Endothelial cell of umbilical vein (primary cell): ENCODE measurements around the gene TPMT. TPM values are rescaled to one million over a fixed set of nuclear protein-coding genes. Genes with fewer than 3 reads are reported as not detected.

Experiments used
- BruUV-seq: library from RNA; stranded (reverse); fragments of 400-500 nt; replicated peaks from 2 replicates; lab custom pipeline; 2021; lab: Mats Ljungman, UMichigan
- CTCF ChIA-PET: fragments of 300-600, 350-600 bp; sonication (Branson Sonifier 250); formaldehyde crosslinking; loops from one replicate; lab custom pipeline; 2021; ENCODE audit warnings: antibody characterized with exemption, inconsistent platforms; lab: Charles Lee
- POLR2A ChIA-PET: fragments of 300-600, 350-600 bp; sonication (Branson Sonifier 250); formaldehyde crosslinking; loops from one replicate; lab custom pipeline; 2021; ENCODE audit warnings: antibody characterized with exemption, inconsistent platforms; lab: Charles Lee
- DNase-seq: peaks from one replicate; pipeline ENCODE4 v3.0.0-alpha.2; 2011; ENCODE audit warnings: low read depth, low spot score
- FAIRE-seq: peaks from 2 replicates; lab custom pipeline; 2011; peaks lifted over from hg19 to GRCh38; lab: Jason Lieb, UNC
- H2AFZ ChIP-seq: 2 replicates; pipeline ENCODE4 v1.6.0; 2012; ENCODE audit warnings: low read depth, low read length, control low read depth, inconsistent platforms
- H3K27ac ChIP-seq: 2 replicates; pipeline ENCODE4 v1.5.1; 2011; ENCODE audit warnings: low read depth, mild to moderate bottlenecking, control low read depth, low read length, moderate library complexity; ENCODE audit not compliant: insufficient read depth
- H3K27me3 ChIP-seq, 2 experiments: 2 replicates each; pipeline versions ENCODE4 v1.6.0 to v1.6.1; 2011; ENCODE audit warnings: low read length in 2 of 2, mixed read lengths in 1 of 2; ENCODE audit not compliant: control insufficient read depth in 2 of 2, insufficient read depth in 2 of 2
- H3K36me3 ChIP-seq, 2 experiments: 2 replicates in 1 of 2; 3 replicates in 1 of 2; pipeline ENCODE4 v1.5.1; 2011; ENCODE audit warnings: low read length in 2 of 2, mild to moderate bottlenecking in 1 of 2, moderate library complexity in 1 of 2; ENCODE audit not compliant: control insufficient read depth in 2 of 2, insufficient read depth in 2 of 2; ENCODE audit errors: extremely low read depth in 1 of 2
- H3K4me1 ChIP-seq: 3 replicates; pipeline ENCODE4 v1.5.1; 2011; ENCODE audit warnings: mild to moderate bottlenecking, low read length; ENCODE audit not compliant: control insufficient read depth, insufficient read depth; ENCODE audit errors: extremely low read depth
- H3K4me2 ChIP-seq: 2 replicates; pipeline ENCODE4 v1.6.1; 2011; ENCODE audit warnings: low read length, control low read depth, mixed read lengths; ENCODE audit not compliant: insufficient read depth
- H3K4me3 ChIP-seq, 3 experiments: fragments of 200-600 bp in 1 of 3; sonication (generic), shearing (Covaris generic) in 1 of 3; replicated peaks in 1 of 3; 2 replicates each; pipeline ENCODE4 v1.5.1; 2011 to 2016; ENCODE audit warnings: control low read depth in 3 of 3, low read length in 3 of 3, mild to moderate bottlenecking in 2 of 3, inconsistent platforms in 1 of 3, low read depth in 1 of 3, moderate library complexity in 1 of 3; ENCODE audit not compliant: insufficient read depth in 1 of 3
- H3K79me2 ChIP-seq: 2 replicates; pipeline ENCODE4 v1.6.0; 2012; ENCODE audit warnings: low read length, inconsistent platforms; ENCODE audit not compliant: control insufficient read depth, insufficient read depth
- H3K9ac ChIP-seq: replicated peaks from 2 replicates; pipeline ENCODE3; 2011; ENCODE audit warnings: low read length, control low read depth; ENCODE audit not compliant: insufficient read depth; ENCODE audit errors: extremely low read depth
- H3K9me1 ChIP-seq: replicated peaks from 3 replicates; pipeline ENCODE4 v1.6.0; 2011; ENCODE audit warnings: mild to moderate bottlenecking, low read length; ENCODE audit not compliant: control insufficient read depth, insufficient read depth; ENCODE audit errors: extremely low read depth
- H3K9me3 ChIP-seq: replicated peaks from 2 replicates; pipeline ENCODE4 v1.5.1; 2012; ENCODE audit warnings: low read length, inconsistent platforms; ENCODE audit not compliant: control insufficient read depth, insufficient read depth
- H4K20me1 ChIP-seq: replicated peaks from 2 replicates; pipeline ENCODE3; 2011; ENCODE audit warnings: mild to moderate bottlenecking, low read length; ENCODE audit not compliant: control insufficient read depth, insufficient read depth; ENCODE audit errors: extremely low read depth
- EZH2 ChIP-seq: IDR thresholded peaks from 2 replicates; pipeline ENCODE4 v1.6.1; 2012; ENCODE audit warnings: borderline replicate concordance, low read depth, mild to moderate bottlenecking, moderate library complexity, low read length, inconsistent platforms; ENCODE audit not compliant: severe bottlenecking
- GATA2 ChIP-seq: IDR thresholded peaks from 2 replicates; pipeline ENCODE4 v1.7.0; 2011; ENCODE audit warnings: low read depth, mild to moderate bottlenecking, moderate library complexity, mixed read lengths, low read length; ENCODE audit not compliant: insufficient read length, insufficient read depth
- MYC ChIP-seq: IDR thresholded peaks from one replicate; pipeline ENCODE4 v1.6.1; 2011; ENCODE audit warnings: mild to moderate bottlenecking, low read depth, low read length
- POLR2A ChIP-seq: IDR thresholded peaks from 2 replicates; pipeline ENCODE4 v1.6.1; 2012; ENCODE audit warnings: low read depth, mild to moderate bottlenecking, control low read depth, low read length
- POLR2AphosphoS5 ChIP-seq: IDR thresholded peaks from 2 replicates; pipeline ENCODE4 v1.6.1; 2012; ENCODE audit warnings: low read depth, mild to moderate bottlenecking, control low read depth, low read length, moderate library complexity; ENCODE audit not compliant: insufficient read depth
- dilution Hi-C: fragments of 300-500 bp; cut with MboI; formaldehyde crosslinking; loops from one replicate; pipeline ENCODE4 v1.15.0; 2019; ENCODE audit warnings: low sequenced_read_pairs; ENCODE audit not compliant: extremely low pct_ligation_motif_present
- intact Hi-C: fragments of 100-400 bp; cut with micrococcal nuclease; formaldehyde crosslinking; loops from one replicate; pipeline ENCODE4 v1.10.0; 2022
- polyA plus RNA-seq, 4 experiments: library from polyadenylated mRNA; depleted of rRNA in 3 of 4; stranded (reverse) in 3 of 4; unstranded in 1 of 4; fragments of >200 nt; gene quantifications; 2 replicates each; pipeline versions ENCODE4 v1.2.1 to v1.2.3, GENCODE V29; 2011 to 2012; ENCODE audit warnings: missing spikeins in 1 of 4
- total RNA-seq: library from RNA; stranded (reverse); gene quantifications from 2 replicates; pipeline ENCODE4 v1.2.3, GENCODE V29; 2021
- TF ChIP-seq, protein P1 (sequence below): IDR thresholded peaks from 2 replicates; pipeline ENCODE4 v1.6.1; 2011; ENCODE audit not compliant: insufficient read depth, insufficient read length
- TF ChIP-seq, protein P2 (sequence below), 2 donors: IDR thresholded peaks; 1 replicate in 1 of 2; 2 replicates in 1 of 2; pipeline ENCODE4 v1.5.1; 2011; ENCODE audit warnings: low read length in 2 of 2, mild to moderate bottlenecking in 2 of 2, moderate library complexity in 2 of 2, control low read depth in 1 of 2, inconsistent platforms in 1 of 2, low read depth in 1 of 2; ENCODE audit not compliant: insufficient read depth in 1 of 2; ENCODE audit errors: extremely low read depth in 1 of 2

The TPMT gene
- total and polyA plus RNA-seq, 2 donors (not counting 3 experiments of a cell fraction or from before 2014, with no cell fraction given): 6.5 to 11.1 TPM

DNA sequence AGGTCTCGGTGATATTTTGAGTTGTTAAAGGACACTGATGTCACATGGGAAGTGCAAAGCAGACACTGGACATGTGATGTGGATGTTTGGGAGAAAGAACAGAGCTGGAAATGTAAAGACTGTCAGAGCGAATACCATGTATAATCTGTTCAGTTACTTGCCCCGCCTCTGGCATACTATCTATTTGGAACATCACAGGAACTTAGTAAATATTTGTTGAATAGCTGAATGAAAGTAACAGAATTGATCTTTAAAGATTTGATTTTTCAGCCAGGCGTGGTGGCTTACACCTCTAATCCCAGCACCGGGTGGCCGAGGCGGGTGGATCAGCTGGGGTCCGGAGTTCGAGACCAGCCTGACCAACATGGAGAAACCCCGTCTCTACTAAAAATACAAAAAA, 18.6 kb downstream of the TPMT start:
- CTCF ChIA-PET: no interaction called here
- no peak overlapping the region for H3K27ac ChIP-seq

More for the DNA sequence above, 18.6 kb downstream of the TPMT start:
- Histone ChIP-seq H3K27me3 (no peaks in the 10 kb centered on the region), H4K20me1 (no peaks in the 10 kb centered on the region), H3K4me1 (no peaks in the 10 kb centered on the region), H3K79me2 (no peaks in the 10 kb centered on the region), H3K9ac (no peak overlapping the region), H3K9me3 (no peaks in the 10 kb centered on the region), H3K4me2 (no peak overlapping the region), H3K36me3 (no peaks in the 10 kb centered on the region), H3K9me1 (no peaks in the 10 kb centered on the region), H2AFZ (no peak overlapping the region), H3K4me3 (no peak overlapping the region)
- intact Hi-C loops: no loop called here
- DNase-seq (no peak), FAIRE-seq (no peak)
- TF ChIP-seq EZH2: no peak
- TF ChIP-seq, protein P1, sequence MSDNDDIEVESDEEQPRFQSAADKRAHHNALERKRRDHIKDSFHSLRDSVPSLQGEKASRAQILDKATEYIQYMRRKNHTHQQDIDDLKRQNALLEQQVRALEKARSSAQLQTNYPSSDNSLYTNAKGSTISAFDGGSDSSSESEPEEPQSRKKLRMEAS: no peak
- no peak for TF ChIP-seq MYC
- TF ChIP-seq GATA2: no peak
- TF ChIP-seq POLR2A: no peak
- TF ChIP-seq, protein P2, sequence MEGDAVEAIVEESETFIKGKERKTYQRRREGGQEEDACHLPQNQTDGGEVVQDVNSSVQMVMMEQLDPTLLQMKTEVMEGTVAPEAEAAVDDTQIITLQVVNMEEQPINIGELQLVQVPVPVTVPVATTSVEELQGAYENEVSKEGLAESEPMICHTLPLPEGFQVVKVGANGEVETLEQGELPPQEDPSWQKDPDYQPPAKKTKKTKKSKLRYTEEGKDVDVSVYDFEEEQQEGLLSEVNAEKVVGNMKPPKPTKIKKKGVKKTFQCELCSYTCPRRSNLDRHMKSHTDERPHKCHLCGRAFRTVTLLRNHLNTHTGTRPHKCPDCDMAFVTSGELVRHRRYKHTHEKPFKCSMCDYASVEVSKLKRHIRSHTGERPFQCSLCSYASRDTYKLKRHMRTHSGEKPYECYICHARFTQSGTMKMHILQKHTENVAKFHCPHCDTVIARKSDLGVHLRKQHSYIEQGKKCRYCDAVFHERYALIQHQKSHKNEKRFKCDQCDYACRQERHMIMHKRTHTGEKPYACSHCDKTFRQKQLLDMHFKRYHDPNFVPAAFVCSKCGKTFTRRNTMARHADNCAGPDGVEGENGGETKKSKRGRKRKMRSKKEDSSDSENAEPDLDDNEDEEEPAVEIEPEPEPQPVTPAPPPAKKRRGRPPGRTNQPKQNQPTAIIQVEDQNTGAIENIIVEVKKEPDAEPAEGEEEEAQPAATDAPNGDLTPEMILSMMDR (IDR thresholded peaks at IDR 0.05; ENCODE audit: extremely low read depth in 1 of 2, insufficient read depth in 1 of 2, low read depth in 1 of 2, low read length in 2 of 2): no peak
- TF ChIP-seq POLR2AphosphoS5: no peak
- no TSS peak for BruUV-seq
- POLR2A ChIA-PET: no interaction called here
- dilution Hi-C loops: no loop called here
